Effector CD8-positive, alpha-beta T cell (primary cell): ENCODE measurements around the gene HERC3.
A peak's percentile ranks its signal among the peaks of the same experiment; 100 is the strongest.
"Not testable (repeated sequence)": the region's sequence is repeated elsewhere in the genome, so short reads cannot be mapped to it uniquely, and the experiment has no call there.

Experiments used
- DNase-seq: peaks from one replicate; lab custom pipeline; 2025; lab: John Stamatoyannopoulos, UW

Gene HERC3

DNA sequence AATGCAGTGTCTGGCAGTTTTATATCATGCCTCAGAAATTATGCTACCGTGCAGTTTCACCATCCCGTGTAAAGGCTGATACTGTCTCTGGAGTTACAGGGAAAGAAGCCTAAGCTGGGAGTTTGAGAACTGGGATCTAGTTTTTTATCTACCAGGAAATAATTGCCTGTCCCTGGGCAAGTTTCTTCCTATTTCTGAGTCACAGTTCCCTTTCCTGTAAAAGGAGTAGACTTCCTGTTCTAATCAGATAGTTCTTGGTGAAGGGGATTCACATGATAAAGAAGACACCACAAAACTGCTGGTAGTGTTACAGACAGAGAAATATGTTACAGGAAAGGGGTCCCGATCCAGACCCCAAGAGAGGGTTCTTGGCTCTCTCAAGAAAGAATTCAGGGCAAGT is 17.1 kb downstream of the HERC3 start:
- DNase-seq, result no peak

DNA sequence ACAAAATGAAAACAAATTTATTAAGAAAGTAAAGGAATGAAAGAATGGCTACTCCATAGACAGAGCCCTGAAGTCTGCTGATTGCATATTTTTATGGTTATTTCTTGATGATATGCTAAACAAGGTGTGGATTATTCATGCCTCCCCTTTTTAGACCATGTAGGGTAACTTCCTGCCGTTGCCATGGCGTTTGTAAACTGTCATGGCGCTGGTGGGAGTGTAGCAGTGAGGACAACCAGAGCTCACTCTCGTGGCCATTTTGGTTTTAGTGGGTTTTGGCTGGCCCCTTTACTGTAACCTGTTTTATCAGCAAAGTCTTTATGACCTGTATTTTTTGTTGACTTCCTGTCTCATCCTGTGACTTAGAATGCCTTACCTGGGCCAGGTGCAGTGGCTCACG is 17.5 kb downstream of the HERC3 start:
- not testable (repeated sequence) for DNase-seq

DNA sequence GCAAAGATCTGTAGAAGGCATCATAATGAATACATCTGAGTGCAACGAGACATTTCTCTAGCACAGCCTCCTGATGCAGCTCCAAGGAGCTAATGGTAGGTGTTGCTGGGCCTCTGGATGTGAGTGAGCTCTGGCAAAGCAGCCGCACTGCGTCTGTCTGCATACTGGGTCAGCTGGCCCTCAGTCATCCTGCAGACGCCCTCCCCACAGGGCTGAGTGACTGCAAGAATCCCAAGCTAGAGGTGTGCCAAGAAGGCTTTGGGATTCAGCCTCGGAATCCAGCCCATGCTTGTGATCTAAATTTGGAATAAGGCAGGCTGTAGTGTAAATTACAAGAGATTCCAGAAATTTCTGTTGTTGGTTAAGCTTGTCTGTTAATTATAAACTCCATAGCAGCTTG is 18.5 kb downstream of the HERC3 start:
- DNase-seq, result no peak

- peak; percentile 10 for DNase-seq
Measured at GRCh38 chr4:88613417-88613875, 21.2 kb downstream of the HERC3 start.

GRCh38 chr4:88614058-88614457 is 21.8 kb downstream of the HERC3 start:
- DNase-seq, result no peak

DNA sequence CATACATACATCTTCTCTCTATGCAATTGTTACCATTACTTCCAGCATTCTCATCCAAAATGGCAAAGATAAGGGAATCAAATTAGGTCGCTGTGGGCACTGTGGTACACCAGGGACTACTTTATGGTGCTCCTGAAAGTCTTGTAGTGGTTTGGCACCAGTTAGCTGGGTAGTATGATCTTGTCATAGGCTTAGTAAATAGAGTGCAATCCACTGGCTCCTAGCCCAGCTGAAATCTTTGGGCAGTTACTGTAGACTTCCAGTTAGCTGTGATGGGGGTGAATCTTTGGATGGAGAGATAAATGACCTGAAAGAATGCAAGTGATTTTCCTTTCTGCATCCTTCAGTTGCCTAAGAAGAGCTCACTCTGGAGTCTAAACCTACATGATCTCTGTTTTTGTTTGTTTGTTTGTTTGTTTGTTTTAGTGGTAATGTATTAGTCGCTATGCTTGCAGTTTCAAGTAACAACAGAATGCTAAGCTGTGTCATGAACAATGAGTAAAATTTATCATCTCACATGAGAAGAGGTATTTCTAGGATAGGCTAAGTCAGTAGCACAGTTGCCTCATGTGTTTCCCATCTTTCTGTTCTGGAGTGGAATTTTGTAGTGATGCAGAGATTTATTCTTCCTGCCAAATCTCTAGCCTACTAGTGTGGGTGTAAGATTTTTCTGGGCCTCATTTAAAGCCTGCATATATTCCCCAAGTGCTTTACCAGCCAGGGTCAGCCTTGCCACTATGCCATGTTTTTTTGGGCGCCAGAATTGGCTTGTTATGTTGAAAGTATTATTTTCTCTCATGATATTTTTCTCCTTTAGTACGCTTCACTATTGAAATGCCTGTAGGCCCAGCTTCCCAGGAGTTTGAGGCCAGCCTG is 24.2 kb downstream of the HERC3 start:
- no peak for DNase-seq

DNA sequence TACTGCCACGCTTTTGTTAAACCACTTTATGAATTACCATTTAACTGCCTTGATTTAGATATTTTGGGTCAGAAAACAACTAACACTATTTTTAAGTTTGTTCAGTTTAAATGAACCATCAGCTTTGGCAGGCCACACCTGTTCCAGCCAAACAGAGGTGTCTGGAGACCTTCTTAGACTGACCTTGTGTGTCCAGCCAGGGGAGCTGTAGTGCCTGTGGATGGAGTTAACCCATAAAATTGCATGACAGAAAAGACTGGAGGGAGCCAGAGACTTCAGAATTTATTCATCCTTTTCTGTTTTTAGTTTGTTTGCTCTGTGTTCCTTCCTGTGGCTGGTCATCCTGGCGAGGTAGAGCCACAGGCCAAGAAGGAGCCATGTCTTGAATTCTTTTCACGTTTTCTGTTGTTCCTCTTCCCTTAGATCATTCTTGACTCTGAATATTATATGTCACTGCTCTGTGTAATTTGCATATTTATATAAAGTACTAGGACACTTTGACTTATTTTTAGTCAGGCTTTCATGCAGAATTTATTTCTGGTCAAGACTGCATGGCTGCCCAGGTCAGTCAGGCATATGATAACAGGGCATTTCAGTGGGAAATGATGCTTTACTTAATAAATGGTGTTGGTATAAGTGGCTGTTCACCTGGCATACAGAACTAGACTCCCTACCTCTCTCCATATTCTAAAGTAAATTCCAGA is 26.7 kb downstream of the HERC3 start:
- no peak for DNase-seq

DNA sequence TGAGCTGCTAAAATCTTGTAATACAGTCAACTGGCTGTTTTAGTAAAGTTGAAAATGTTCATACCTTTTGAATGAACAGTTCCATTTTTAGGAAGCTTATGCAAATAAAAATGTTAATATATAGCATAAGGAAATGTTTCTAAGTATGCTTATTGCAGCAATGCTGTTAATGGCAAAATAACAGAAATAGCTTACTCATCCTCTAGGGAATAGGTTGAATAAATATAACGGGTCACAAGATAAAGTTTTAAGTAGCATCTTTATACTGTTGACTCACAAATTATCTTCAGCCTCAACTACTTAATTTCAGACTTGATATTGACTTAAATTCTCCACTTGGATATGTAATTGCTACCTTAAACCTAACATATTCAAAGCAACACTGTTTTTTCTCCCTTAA is 27.7 kb downstream of the HERC3 start:
- DNase-seq, result no peak

- no peak for DNase-seq
Measured at GRCh38 chr4:88621763-88622327, 29.6 kb downstream of the HERC3 start.

GRCh38 chr4:88623097-88623496 is 30.8 kb downstream of the HERC3 start:
- no peak for DNase-seq

DNA sequence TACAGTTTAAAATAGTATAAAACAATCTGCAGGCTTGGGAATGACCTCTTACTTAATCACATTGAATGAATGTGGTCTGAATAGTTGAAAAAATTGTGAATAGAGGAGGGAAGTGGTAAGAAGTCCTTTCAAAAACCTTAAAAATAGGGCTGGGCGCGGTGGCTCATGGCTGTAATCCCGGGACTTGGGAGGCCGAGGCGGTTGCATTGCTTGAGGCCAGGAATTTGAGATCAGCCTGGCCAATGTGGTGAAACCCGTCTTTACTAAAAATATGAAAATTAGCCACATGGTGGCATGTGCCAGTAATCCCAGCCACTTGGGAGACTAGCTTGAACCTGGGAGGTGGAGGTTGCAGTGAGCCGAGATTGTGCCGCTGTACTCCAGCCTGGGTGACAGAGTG is 36.5 kb downstream of the HERC3 start:
- no peak for DNase-seq

GRCh38 chr4:88629826-88630225 is 37.5 kb downstream of the HERC3 start:
- DNase-seq, result no peak

DNA sequence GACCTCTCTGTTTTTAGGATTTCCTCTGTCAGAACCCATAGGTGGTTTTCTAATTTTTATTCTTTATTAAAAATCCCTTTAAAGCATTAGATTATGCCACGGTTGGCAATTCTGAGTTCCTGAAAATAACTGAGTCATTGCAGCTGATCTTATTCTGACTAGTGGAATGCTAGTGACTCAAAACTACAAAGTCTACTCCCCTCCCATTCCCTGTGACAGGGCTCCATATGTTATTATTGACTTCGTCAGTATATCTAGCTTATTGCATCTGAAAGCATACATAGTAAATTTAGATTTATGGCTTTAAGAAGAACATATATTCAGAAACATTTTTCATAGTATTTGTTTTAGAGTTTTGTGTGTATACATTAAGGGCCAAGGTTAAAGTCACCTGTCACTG is 38.5 kb downstream of the HERC3 start:
- no peak for DNase-seq

- DNase-seq, result no peak
Measured at GRCh38 chr4:88643932-88644331, 51.7 kb downstream of the HERC3 start.

DNA sequence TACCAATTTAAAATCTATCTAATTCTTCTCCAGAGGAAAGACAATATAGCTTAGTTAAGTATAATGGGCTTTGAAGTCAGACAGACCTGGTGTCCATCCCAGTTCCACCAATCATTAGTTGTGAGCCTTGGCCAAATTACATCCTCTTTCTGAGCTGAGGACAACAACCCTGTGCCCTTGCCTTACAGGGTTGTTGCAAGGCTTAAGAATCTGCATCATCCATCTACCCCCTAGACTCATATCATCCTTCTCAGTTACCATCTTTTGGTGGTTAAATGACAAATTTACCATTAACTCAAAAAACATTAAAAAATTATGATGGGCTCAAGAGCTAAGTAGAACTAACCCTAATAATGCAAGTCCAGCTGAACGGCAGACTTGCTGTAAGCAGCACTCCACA is 53.7 kb downstream of the HERC3 start:
- DNase-seq, result no peak

- no peak for DNase-seq
Measured at GRCh38 chr4:88646528-88647280, 54.4 kb downstream of the HERC3 start.

DNA sequence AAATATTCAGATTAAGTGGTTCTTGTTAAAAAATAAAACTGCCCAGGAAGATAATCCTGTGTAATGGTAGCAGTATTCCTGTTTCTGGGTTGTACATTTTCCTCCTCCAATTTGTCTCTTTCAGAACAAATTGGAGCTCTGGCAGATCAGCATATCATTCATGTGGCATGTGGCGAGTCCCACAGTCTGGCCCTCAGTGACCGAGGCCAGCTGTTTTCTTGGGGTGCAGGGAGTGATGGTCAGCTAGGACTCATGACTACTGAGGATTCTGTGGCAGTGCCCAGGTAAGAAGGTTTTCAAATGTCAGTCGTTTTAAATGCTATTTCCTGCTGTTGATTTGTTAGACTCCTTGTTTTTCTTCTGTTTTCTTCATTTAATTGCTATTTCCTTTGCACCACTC is 57.4 kb downstream of the HERC3 start:
- no peak for DNase-seq

GRCh38 chr4:88653371-88653946 is 61.2 kb downstream of the HERC3 start:
- no peak for DNase-seq

GRCh38 chr4:88655226-88655625 is 62.9 kb downstream of the HERC3 start:
- no peak for DNase-seq

DNA sequence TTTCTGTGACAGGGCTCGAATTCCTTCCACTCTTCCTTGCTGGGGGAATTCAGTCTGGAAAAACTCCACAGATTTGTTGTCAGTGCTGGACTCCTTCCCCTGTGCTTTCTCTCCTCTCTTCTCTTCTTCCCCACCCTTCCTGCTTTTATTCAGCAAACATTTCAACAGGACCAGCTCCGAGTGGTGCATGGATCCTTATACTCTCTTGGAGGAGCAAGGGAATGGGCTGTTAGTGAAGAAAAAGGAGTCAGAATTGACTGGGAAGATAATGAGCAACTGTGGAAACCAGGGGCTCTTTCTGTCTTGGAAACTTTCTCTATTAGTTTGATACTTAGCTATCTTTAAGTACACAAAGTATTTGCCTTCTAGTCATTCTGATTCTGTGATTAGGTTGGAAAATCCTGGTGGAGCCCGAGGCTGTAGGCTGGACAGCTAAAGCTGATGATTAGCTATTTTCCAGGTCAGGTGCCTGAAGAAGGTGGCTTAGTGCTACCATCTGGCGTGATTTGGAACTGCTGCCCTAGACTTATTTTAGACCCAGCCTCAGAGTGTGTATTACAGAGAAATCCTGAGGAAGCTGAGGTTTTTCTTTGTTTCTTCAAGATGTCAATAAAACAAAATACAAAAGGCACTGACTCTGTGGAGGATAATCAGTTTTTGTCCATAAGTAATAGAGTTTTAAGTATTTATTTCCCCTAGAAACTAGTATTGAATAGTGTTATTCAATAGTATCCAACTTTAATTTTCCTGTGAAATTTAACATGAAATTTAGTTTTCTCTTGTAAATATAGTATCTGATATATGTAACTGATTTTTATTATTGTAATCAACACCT is 67.0 kb downstream of the HERC3 start:
- no peak for DNase-seq

GRCh38 chr4:88659890-88660208 is 67.6 kb downstream of the HERC3 start:
- DNase-seq, result no peak
